Fibroblast of lung (primary cell): ENCODE data around the gene CD59. TPM values are rescaled to one million over a fixed set of nuclear protein-coding genes. Genes with fewer than 3 reads are reported as not detected.

Experiments
- DNase-seq, 2 donors: peaks; one replicate each; pipeline versions ENCODE4 v3.0.0 to v3.0.0-alpha.2; 2010; ENCODE audit warnings: low read depth in 2 of 2
- H2AFZ ChIP-seq: 2 replicates; pipeline ENCODE4 v1.5.1; 2012; ENCODE audit warnings: low read length, control low read depth, inconsistent platforms
- H3K27ac ChIP-seq: 2 replicates; pipeline ENCODE4 v1.5.1; 2011; ENCODE audit warnings: low read length, control low read depth; ENCODE audit not compliant: insufficient read depth
- H3K27me3 ChIP-seq: 2 replicates; pipeline ENCODE4 v1.5.1; 2011; ENCODE audit warnings: mild to moderate bottlenecking, low read length; ENCODE audit not compliant: control insufficient read depth, insufficient read depth
- H3K36me3 ChIP-seq: 2 replicates; pipeline ENCODE4 v1.5.1; 2011; ENCODE audit warnings: low read length; ENCODE audit not compliant: control insufficient read depth, insufficient read depth
- H3K4me1 ChIP-seq: 2 replicates; pipeline ENCODE4 v1.5.1; 2011; ENCODE audit warnings: low read length; ENCODE audit not compliant: control insufficient read depth, insufficient read depth; ENCODE audit errors: extremely low read depth
- H3K4me2 ChIP-seq: 2 replicates; pipeline ENCODE4 v1.5.1; 2011; ENCODE audit warnings: low read length, control low read depth; ENCODE audit not compliant: insufficient read depth; ENCODE audit errors: extremely low read depth
- H3K4me3 ChIP-seq, 4 experiments: fragments of 200-600 bp in 1 of 4; sonication (generic) in 1 of 4; replicated peaks in 1 of 4; 2 replicates each; pipeline ENCODE4 v1.5.1; 2011 to 2016; ENCODE audit warnings: low read length in 4 of 4, low read depth in 3 of 4, mild to moderate bottlenecking in 3 of 4, control low read depth in 2 of 4, inconsistent platforms in 1 of 4, mixed read lengths in 1 of 4; ENCODE audit not compliant: insufficient read depth in 1 of 4; ENCODE audit errors: control extremely low read depth in 1 of 4
- H3K79me2 ChIP-seq: 2 replicates; pipeline ENCODE4 v1.5.1; 2012; ENCODE audit warnings: mild to moderate bottlenecking, low read length, inconsistent platforms; ENCODE audit not compliant: control insufficient read depth, insufficient read depth
- H3K9ac ChIP-seq: 2 replicates; pipeline ENCODE4 v1.5.1; 2011; ENCODE audit warnings: mild to moderate bottlenecking, low read length, control low read depth; ENCODE audit not compliant: insufficient read depth
- H3K9me3 ChIP-seq: 2 replicates; pipeline ENCODE4 v1.5.1; 2012; ENCODE audit warnings: low read depth, low read length; ENCODE audit not compliant: control insufficient read depth, insufficient read depth
- H4K20me1 ChIP-seq: 2 replicates; pipeline ENCODE4 v1.5.1; 2011; ENCODE audit warnings: low read length; ENCODE audit not compliant: control insufficient read depth, insufficient read depth; ENCODE audit errors: extremely low read depth
- EZH2 ChIP-seq: IDR thresholded peaks from 2 replicates; pipeline ENCODE4 v1.5.1; 2012; ENCODE audit warnings: low read length, control low read depth, mild to moderate bottlenecking; ENCODE audit errors: missing control alignments
- polyA minus RNA-seq: library from RNA; depleted of rRNA, polyadenylated mRNA; stranded (reverse); fragments of >200 nt; gene quantifications from 2 replicates; pipeline ENCODE4 v1.2.3, GENCODE V29; 2011; ENCODE audit warnings: low replicate concordance
- polyA plus RNA-seq, 2 donors: library from polyadenylated mRNA; depleted of rRNA in 1 of 2; stranded (reverse) in 1 of 2; unstranded in 1 of 2; fragments of >200 nt; gene quantifications; 2 replicates each; pipeline ENCODE4 v1.2.1, GENCODE V29; 2011 to 2012; ENCODE audit warnings: missing spikeins in 1 of 2
- total RNA-seq: library from RNA; depleted of rRNA; stranded (reverse); fragments of >200 nt; gene quantifications from 2 replicates; pipeline ENCODE4 v1.2.1, GENCODE V29; 2014
- TF ChIP-seq, protein P1 (sequence below), 2 donors: IDR thresholded peaks in 1 of 2; conservative IDR thresholded peaks in 1 of 2; 1 replicate in 1 of 2; 2 replicates in 1 of 2; pipeline ENCODE4 v1.5.1; 2011 to 2012; ENCODE audit warnings: low read length in 2 of 2, control low read depth in 1 of 2, inconsistent platforms in 1 of 2, low read depth in 1 of 2, mild to moderate bottlenecking in 1 of 2

Gene CD59, protein sequence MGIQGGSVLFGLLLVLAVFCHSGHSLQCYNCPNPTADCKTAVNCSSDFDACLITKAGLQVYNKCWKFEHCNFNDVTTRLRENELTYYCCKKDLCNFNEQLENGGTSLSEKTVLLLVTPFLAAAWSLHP
- total RNA-seq: 209 and 380 TPM in 2 replicates
- polyA plus RNA-seq: 1,165 and 1,404 TPM in 2 replicates
- 928 and 1,205 TPM in 2 replicates for polyA plus RNA-seq (2012)
- 662 and 789 TPM in 2 replicates for polyA minus RNA-seq

DNA sequence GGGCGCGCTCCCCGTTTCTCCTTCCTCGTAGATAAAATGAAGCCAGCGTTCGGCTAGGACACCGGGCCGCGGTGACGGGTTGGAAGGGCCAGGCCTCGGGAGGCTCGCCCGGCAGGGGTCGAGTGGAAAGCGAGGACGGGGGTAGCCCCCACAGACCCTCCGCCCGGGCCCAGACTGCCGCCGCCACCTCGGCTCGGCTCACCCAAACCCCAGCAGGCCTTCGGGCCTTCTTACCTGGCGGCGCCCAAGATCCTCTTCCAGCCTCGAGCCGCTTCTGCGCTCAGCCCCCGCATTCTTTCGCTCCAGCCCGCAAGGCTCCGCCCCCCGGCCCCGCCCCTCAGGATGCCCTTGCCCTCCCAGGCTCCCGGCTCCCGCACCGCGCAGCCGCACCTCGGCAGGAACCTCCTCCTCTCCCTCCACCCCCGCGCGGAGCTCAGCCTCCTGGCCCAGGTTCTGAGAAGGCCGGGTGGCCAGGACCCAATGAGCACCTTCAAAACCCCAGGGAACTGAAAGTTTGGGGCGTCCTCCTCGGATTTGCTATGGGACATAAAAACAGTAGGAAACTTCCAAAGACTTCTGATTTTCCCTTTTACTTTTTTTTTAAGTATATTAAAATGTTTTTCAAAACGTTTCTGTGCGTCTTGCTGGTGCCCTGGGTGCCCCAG, at the start of gene CD59:
Gene CD59, minus strand, starts transcription at position 276 of the 665 bp plus-strand sequence. CDS start 13,978 bp downstream, outside the sequence.
- Histone ChIP-seq H4K20me1 (no peaks in the 10 kb centered on the region), H3K9ac (peak within 1 kb of the TSS; percentile 93), H3K9me3 (no peaks in the 10 kb centered on the region), H3K4me1 (peaks cover 21% of the 10 kb centered on the region), H3K27ac (peak within 1 kb of the TSS; percentile 94), H3K79me2 (peaks cover 49% of the 10 kb centered on the region), H3K4me2 (peak within 1 kb of the TSS; percentile 77), H3K36me3 (peaks cover 7% of the 10 kb centered on the region), H3K4me3 (peak within 1 kb of the TSS; percentile 91 to 97 (median 96)), H2AFZ (peak within 1 kb of the TSS; percentile 46), H3K27me3 (no peaks in the 10 kb centered on the region)
- peak; percentile 89 to 91 for DNase-seq
- no peak for TF ChIP-seq EZH2
- TF ChIP-seq, protein P1, sequence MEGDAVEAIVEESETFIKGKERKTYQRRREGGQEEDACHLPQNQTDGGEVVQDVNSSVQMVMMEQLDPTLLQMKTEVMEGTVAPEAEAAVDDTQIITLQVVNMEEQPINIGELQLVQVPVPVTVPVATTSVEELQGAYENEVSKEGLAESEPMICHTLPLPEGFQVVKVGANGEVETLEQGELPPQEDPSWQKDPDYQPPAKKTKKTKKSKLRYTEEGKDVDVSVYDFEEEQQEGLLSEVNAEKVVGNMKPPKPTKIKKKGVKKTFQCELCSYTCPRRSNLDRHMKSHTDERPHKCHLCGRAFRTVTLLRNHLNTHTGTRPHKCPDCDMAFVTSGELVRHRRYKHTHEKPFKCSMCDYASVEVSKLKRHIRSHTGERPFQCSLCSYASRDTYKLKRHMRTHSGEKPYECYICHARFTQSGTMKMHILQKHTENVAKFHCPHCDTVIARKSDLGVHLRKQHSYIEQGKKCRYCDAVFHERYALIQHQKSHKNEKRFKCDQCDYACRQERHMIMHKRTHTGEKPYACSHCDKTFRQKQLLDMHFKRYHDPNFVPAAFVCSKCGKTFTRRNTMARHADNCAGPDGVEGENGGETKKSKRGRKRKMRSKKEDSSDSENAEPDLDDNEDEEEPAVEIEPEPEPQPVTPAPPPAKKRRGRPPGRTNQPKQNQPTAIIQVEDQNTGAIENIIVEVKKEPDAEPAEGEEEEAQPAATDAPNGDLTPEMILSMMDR (conservative IDR thresholded peaks at IDR 0.05 in 1 of 2, IDR thresholded peaks at IDR 0.05 in 1 of 2; ENCODE audit: low read depth in 1 of 2, low read length in 2 of 2): no peak

DNA sequence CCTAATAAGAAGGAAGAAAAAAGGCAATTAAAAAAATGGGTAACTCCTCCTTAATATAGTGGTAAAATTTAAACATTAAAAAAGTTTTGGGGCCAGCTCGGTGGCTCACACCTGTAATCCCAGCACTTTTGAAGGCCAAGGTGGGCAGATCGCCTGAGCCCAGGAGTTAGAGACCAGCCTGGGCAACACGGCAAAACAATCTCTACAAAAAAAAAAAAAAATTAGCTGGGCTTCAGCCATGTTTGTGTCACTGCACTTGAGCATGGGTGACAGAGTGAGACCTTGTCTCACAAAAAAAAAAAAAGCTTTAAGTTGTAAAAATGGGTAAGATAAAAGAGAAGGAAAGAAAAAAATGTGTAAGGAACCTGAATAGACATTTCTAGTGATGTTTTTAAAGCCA, 49.4 kb upstream of the CD59 start:
- TF ChIP-seq EZH2: no peak
- TF ChIP-seq, protein P1 (conservative IDR thresholded peaks at IDR 0.05 in 1 of 2, IDR thresholded peaks at IDR 0.05 in 1 of 2; ENCODE audit: low read depth in 1 of 2, low read length in 2 of 2): no peak

DNA sequence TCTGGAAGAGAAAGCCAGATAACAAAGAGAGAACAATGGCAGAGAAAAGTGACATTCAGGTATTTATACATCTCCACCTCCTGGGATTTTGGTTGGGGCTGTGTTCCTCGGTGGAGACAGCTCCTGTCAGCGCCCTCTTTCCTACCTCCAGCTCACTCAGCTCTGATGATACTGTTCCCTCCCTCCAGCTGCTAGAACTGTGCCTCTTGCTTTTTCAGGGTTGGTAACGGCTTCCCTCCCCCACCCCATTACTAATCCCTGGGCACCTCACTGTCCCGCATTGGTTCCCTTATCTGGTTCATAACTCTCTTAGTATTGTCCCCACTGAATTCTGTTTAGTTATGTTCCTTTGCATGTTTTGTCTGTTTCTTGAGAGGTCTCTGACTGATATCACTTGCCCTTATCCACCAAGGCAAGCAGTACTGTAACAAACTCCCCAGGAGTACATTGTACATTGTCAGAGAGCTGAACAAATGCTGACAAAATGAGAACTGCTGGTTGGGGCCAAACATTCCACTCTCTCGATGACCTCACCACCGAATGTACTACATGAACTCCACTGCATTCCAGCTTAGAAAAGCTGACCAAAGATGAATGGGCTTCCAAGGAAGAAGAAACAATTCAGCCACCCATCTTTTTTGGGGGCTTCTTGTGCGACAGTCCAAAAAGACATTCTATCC, 43.8 kb upstream of the CD59 start:
- Histone ChIP-seq H3K9me3 (no peaks in the 10 kb centered on the region), H3K4me2 (peak overlapping the region; percentile 42), H3K9ac (no peak overlapping the region), H3K27ac (no peak overlapping the region), H3K79me2 (no peaks in the 10 kb centered on the region), H3K4me1 (peaks cover 13% of the 10 kb centered on the region), H3K36me3 (no peaks in the 10 kb centered on the region), H4K20me1 (no peaks in the 10 kb centered on the region), H3K27me3 (no peaks in the 10 kb centered on the region), H3K4me3 (no peak overlapping the region), H2AFZ (no peak overlapping the region)
- TF ChIP-seq, protein P1 (conservative IDR thresholded peaks at IDR 0.05 in 1 of 2, IDR thresholded peaks at IDR 0.05 in 1 of 2; ENCODE audit: low read depth in 1 of 2, low read length in 2 of 2): no peak
- TF ChIP-seq EZH2: no peak
- DNase-seq: peak; percentile 73 to 92

More for the DNA sequence above, 49.4 kb upstream of the CD59 start:
- Histone ChIP-seq H2AFZ (no peak overlapping the region), H3K4me1 (no peaks in the 10 kb centered on the region), H3K4me2 (no peak overlapping the region), H3K27ac (no peak overlapping the region), H3K9ac (no peak overlapping the region), H3K4me3 (no peak overlapping the region), H3K27me3 (no peaks in the 10 kb centered on the region), H3K79me2 (no peaks in the 10 kb centered on the region), H3K36me3 (no peaks in the 10 kb centered on the region), H4K20me1 (no peaks in the 10 kb centered on the region), H3K9me3 (no peaks in the 10 kb centered on the region)
- DNase-seq: no peak
